ENCODE results near the gene OVAAL. TPM values are rescaled to one million over a fixed set of nuclear protein-coding genes. Genes with fewer than 3 reads are reported as not detected.

OVAAL gene
- total and polyA plus RNA-seq, 2 of the 8 experiments (the other 6 are each of a cell fraction or from before 2014, with no cell fraction given): not detected

DNA sequence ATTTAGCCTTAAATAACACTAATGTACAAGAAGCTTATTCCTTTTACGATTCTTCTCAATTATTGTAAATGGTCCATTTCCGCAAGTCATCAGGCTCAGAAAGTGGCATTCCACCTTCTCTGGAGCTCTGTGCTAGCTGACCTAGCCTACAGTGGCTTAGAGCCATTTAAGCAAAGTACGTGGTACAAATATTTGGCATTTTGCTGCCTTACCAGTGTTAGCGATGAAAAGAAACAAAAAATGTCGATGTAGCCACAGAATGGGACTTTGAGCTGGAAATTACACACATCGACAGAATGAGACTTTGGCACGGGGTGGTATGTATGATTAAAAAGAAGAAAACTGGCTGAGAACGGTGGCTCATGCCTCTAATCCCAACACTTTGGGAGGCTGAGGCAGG lies 26.1 kb downstream of the OVAAL start:
- Histone ChIP-seq H3K27ac (ENCODE audit: low read depth, low read length) (no peak overlapping the region), H3K4ac (replicated peaks; ENCODE audit: insufficient read length, low read depth, low read length) (no peak overlapping the region), H3K23ac (ENCODE audit: insufficient read length) (no peak overlapping the region), H2BK120ac (replicated peaks; ENCODE audit: low read depth, low read length) (no peak overlapping the region), H2BK12ac (ENCODE audit: low read depth, low read length) (no peak overlapping the region), H3K56ac (replicated peaks; ENCODE audit: insufficient read length, low read depth, low read length) (no peak overlapping the region), H3K4me2 (ENCODE audit: insufficient read depth in 1 of 2, low read depth in 2 of 2, low read length in 2 of 2) (no peak overlapping the region), H3K79me2 (ENCODE audit: control insufficient read depth in 1 of 2, insufficient read depth in 2 of 2, low read length in 2 of 2) (no peaks in the 10 kb centered on the region), H3K4me3 (ENCODE audit: extremely low read depth in 1 of 4, insufficient read depth in 2 of 4, low read depth in 3 of 4, low read length in 4 of 4) (no peak overlapping the region), H3K27me3 (replicated peaks in 1 of 4; ENCODE audit: control insufficient read depth in 3 of 4, extremely low read depth in 1 of 4, insufficient read depth in 3 of 4, low read length in 3 of 4) (no peaks in the 10 kb centered on the region), H3K9me3 (ENCODE audit: insufficient read depth in 2 of 2, low read depth in 1 of 2, low read length in 1 of 2) (no peaks in the 10 kb centered on the region), H3K14ac (ENCODE audit: insufficient read length) (no peak overlapping the region), H3K79me1 (ENCODE audit: low read depth, low read length) (no peaks in the 10 kb centered on the region), H4K8ac (ENCODE audit: extremely low read depth, insufficient read depth, low read length) (no peak overlapping the region; the same call in 1 of the 2 replicates), H3K36me3 (ENCODE audit: control insufficient read depth in 2 of 4, insufficient read depth in 4 of 4, low read length in 3 of 4) (no peaks in the 10 kb centered on the region), H4K91ac (replicated peaks; ENCODE audit: insufficient read length, low read length) (no peak overlapping the region), H3K9ac (replicated peaks in 1 of 4; ENCODE audit: extremely low read depth in 1 of 4, low read depth in 3 of 4, low read length in 3 of 4) (no peak overlapping the region), H2BK15ac (ENCODE audit: low read length) (no peak overlapping the region), H2BK20ac (ENCODE audit: low read length) (no peak overlapping the region), H3K4me1 (replicated peaks in 1 of 4; ENCODE audit: control insufficient read depth in 3 of 4, insufficient read depth in 4 of 4, low read length in 3 of 4) (no peaks in the 10 kb centered on the region), H4K20me1 (replicated peaks in 1 of 2; ENCODE audit: control insufficient read depth in 1 of 2, insufficient read depth in 2 of 2, low read length in 2 of 2) (no peaks in the 10 kb centered on the region), H2AFZ (ENCODE audit: low read length) (no peak overlapping the region), H3K18ac (ENCODE audit: extremely low read depth, low read length) (no peak overlapping the region), H4K5ac (ENCODE audit: insufficient read length, low read depth, low read length) (no peak overlapping the region), H2AK5ac (ENCODE audit: low read depth, low read length) (no peak overlapping the region), H3K23me2 (ENCODE audit: low read depth, low read length) (no peaks in the 10 kb centered on the region), H2BK5ac (ENCODE audit: low read depth, low read length) (no peak overlapping the region)
- WGBS, 2 experiments (ENCODE audit: extremely low coverage in 1 of 2, insufficient coverage in 1 of 2, insufficient read length in 1 of 2, insufficient replicate concordance in 2 of 2, low coverage in 1 of 2, low lambda C conversion rate in 2 of 2, missing lambda C conversion rate in 1 of 2): 93% methylated on average over 8 of the region's 8 CpGs; no CpG with 5 or more reads in 1 of the 2 experiments
- CTCF ChIA-PET (ENCODE audit: partially characterized antibody): no interaction called here
- FAIRE-seq: no peak
- POLR2A ChIA-PET (ENCODE audit: partially characterized antibody): no interaction called here
- DNase-seq (ENCODE audit: low read depth in 1 of 2, low spot score in 2 of 2): no peak
- TF ChIP-seq TBP (IDR thresholded peaks at IDR 0.05; ENCODE audit: low read depth, low read length) (no peak), POLR2A (IDR thresholded peaks at IDR 0.05; ENCODE audit: control extremely low read depth in 1 of 2, low read depth in 2 of 2, low read length in 2 of 2) (no peak), CREB1 (IDR thresholded peaks at IDR 0.05) (no peak), HDAC6 (IDR thresholded peaks at IDR 0.05; ENCODE audit: low read depth, low read length) (no peak), SAP30 (IDR thresholded peaks at IDR 0.05; ENCODE audit: insufficient read depth, insufficient replicate concordance, low read length) (no peak), SP2 (IDR thresholded peaks at IDR 0.05; ENCODE audit: low read length) (no peak), RNF2 (IDR thresholded peaks at IDR 0.05; ENCODE audit: borderline replicate concordance, low read depth, low read length, missing control alignments, poor library complexity, severe bottlenecking) (no peak), SP1 (IDR thresholded peaks at IDR 0.05; ENCODE audit: low read depth, low read length) (no peak), ASH2L (IDR thresholded peaks at IDR 0.05; ENCODE audit: low read length) (no peak), ZNF274 (IDR thresholded peaks at IDR 0.05; ENCODE audit: borderline replicate concordance, extremely low read depth, low read length) (no peak), CTBP2 (IDR thresholded peaks at IDR 0.05; ENCODE audit: borderline replicate concordance, insufficient read depth, insufficient read length, low read length) (no peak), HDAC2 (IDR thresholded peaks at IDR 0.05; ENCODE audit: borderline replicate concordance in 1 of 2, low read depth in 2 of 2, low read length in 2 of 2) (no peak)
- TF ChIP-seq, protein P1, sequence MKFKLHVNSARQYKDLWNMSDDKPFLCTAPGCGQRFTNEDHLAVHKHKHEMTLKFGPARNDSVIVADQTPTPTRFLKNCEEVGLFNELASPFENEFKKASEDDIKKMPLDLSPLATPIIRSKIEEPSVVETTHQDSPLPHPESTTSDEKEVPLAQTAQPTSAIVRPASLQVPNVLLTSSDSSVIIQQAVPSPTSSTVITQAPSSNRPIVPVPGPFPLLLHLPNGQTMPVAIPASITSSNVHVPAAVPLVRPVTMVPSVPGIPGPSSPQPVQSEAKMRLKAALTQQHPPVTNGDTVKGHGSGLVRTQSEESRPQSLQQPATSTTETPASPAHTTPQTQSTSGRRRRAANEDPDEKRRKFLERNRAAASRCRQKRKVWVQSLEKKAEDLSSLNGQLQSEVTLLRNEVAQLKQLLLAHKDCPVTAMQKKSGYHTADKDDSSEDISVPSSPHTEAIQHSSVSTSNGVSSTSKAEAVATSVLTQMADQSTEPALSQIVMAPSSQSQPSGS (IDR thresholded peaks at IDR 0.05; ENCODE audit: low read length): no peak
